Neuron (in vitro differentiated cells): ENCODE measurements around the gene DRAM1.
"Not testable (repeated sequence)": the region's sequence is repeated elsewhere in the genome, so short reads cannot be mapped to it uniquely, and the experiment has no call there.

Source experiments
- H2AFZ ChIP-seq: one replicate; pipeline ENCODE4 v1.6.1; 2013; ENCODE audit warnings: low read depth, mild to moderate bottlenecking, inconsistent platforms, low read length, moderate library complexity
- H3K27me3 ChIP-seq: one replicate; pipeline ENCODE4 v1.6.1; 2013; ENCODE audit warnings: low read length; ENCODE audit not compliant: insufficient read depth
- H3K36me3 ChIP-seq: one replicate; pipeline ENCODE4 v1.6.1; 2013; ENCODE audit warnings: low read length; ENCODE audit not compliant: insufficient read depth
- H3K4me1 ChIP-seq: one replicate; pipeline ENCODE4 v1.6.1; 2013; ENCODE audit warnings: low read length; ENCODE audit not compliant: insufficient read depth
- H3K4me3 ChIP-seq: 2 replicates; pipeline ENCODE4 v1.5.1; 2013; ENCODE audit warnings: mild to moderate bottlenecking, low read length, moderate library complexity
- H3K9me3 ChIP-seq: one replicate; pipeline ENCODE4 v1.6.1; 2013; ENCODE audit warnings: low read length

DRAM1 gene

DNA sequence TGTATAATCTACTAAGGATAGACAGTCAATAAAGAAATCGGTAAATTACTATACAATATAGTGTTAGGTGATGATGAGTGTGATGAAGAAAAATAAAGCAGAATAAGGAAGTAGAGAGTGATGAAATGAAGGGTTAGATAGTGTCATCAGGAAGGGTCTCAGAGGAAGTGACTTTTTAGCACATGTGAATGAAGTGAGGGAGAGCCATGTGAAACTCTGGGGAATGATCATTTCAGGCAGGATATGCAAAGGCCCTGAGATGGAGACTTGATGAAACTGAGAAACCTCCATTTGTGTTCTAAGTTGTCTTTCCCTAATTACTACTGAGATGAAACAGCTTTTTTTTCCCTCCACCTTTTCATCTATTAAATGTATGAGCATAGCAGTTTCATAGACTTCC lies 27.2 kb upstream of the DRAM1 start:
- no peaks in the 10 kb centered on the region for H3K9me3 ChIP-seq
- H3K4me3 ChIP-seq = no peak overlapping the region
- H3K27me3 ChIP-seq = no peaks in the 10 kb centered on the region
- no peaks in the 10 kb centered on the region for H3K36me3 ChIP-seq
- no peak overlapping the region for H2AFZ ChIP-seq
- H3K4me1 ChIP-seq = peaks cover under 1% of the 10 kb centered on the region

DNA sequence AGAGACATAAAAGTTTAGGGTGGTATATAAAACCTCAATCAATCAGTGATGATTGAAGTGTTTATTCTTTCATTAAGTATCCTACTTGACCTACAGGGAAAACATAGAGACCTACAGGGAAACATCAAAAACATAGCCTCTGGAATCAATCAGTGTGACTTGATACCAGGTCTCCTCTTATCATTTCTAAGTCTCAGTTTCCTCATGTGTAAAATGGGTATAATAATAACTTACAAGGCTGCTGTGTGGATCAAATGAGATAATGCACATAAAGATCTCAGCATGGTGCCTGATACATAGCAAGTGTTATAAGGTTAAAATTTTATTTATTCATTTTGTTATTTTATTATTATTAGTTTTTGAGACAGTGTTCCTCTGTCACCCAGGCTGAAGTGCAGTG lies 24.4 kb upstream of the DRAM1 start:
- no peak overlapping the region for H3K4me3 ChIP-seq
- no peaks in the 10 kb centered on the region for H3K4me1 ChIP-seq
- no peak overlapping the region for H2AFZ ChIP-seq
- no peaks in the 10 kb centered on the region for H3K27me3 ChIP-seq
- H3K36me3 ChIP-seq = no peaks in the 10 kb centered on the region
- no peaks in the 10 kb centered on the region for H3K9me3 ChIP-seq

DNA sequence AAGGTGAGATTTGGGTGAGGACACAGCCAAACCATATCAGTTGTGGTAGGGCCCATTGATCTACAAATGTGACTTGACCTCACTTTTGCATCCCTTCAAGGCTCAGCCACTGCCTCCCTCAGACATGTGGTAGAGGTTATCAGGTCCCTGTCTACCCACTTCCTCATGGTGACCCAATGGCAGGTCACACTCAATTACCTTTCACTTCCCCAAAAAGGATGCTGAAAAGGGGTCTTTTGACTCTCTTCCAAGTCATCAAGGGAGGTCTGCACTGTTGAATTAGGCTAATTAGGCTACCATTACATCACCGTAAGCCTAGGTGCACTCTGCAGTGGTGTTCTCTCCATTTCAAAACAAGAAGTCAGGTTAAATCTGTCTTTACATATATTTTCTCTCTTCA lies 22.6 kb upstream of the DRAM1 start:
- H3K9me3 ChIP-seq = no peaks in the 10 kb centered on the region

DNA sequence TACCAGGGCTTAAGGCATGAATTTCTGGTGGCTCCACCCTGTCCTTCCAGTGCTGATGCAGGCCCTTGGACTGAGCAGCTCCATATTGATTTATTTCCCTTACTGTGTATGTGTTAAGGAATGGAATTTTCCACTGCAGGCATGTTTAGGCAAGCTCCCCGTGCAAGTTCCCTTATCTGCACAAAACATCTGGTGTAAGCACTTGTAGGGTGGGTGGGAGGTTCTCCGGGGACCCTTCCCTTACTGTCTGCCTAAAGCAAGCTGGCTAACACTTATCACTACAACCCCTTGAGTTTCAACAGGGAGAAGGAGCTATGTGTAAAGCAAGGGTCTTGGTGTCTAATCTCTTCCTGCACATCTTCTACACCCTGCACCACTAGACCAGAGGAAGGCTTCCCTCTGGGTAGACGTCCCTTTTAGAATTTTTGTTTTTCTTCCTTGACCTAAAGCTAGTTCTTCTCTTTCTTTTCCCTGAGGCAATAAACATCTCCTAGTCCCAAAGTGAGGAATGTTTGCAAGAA lies 22.0 kb upstream of the DRAM1 start:
- no peaks in the 10 kb centered on the region for H3K27me3 ChIP-seq
- no peaks in the 10 kb centered on the region for H3K36me3 ChIP-seq
- H3K4me3 ChIP-seq = no peak overlapping the region
- H3K9me3 ChIP-seq = no peaks in the 10 kb centered on the region
- no peak overlapping the region for H2AFZ ChIP-seq
- H3K4me1 ChIP-seq = no peaks in the 10 kb centered on the region

More for the DNA sequence above, 22.6 kb upstream of the DRAM1 start:
- no peaks in the 10 kb centered on the region for H3K27me3 ChIP-seq
- H3K36me3 ChIP-seq = no peaks in the 10 kb centered on the region
- no peak overlapping the region for H2AFZ ChIP-seq
- H3K4me3 ChIP-seq = no peak overlapping the region
- H3K4me1 ChIP-seq = no peaks in the 10 kb centered on the region

DNA sequence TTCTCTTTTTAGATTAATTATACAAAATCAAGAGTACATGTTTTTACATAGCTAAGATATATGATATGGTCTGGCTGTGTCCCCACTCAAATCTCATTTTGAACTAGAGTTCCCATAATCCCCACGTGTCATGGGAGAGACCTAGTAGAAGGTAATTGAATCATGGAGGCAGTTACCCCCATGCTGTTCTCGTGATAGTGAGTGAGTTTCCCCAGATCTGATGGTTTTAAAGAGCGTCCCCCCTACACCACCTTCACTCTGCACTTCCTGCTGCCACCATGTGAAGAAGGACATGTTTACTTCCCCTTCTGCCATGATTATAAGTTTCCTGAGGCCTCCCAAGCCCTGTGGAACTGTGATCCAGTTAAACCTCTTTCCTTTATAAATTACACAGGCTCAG lies 21.4 kb upstream of the DRAM1 start:
- no peaks in the 10 kb centered on the region for H3K27me3 ChIP-seq
- no peak overlapping the region for H2AFZ ChIP-seq
- H3K36me3 ChIP-seq = no peaks in the 10 kb centered on the region
- no peaks in the 10 kb centered on the region for H3K9me3 ChIP-seq
- H3K4me1 ChIP-seq = no peaks in the 10 kb centered on the region
- no peak overlapping the region for H3K4me3 ChIP-seq

DNA sequence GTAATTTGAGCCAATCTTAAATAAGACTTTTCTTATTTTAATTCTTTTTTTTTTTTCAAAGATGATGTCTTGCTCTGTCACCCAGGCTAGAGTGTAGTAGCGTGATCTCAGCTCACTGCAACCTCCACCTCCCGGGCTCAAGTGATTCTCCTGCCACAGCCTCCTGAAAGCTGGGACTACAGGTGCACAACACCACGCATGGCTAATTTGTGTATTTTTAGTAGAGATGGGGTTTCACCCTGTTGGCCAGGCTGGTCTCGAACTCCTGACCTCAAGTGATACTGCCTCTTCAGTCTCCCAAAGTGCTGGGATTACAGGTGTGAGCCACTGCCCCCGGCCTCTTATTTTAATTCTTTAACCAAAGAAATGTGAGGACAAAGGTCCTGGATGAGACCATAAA lies 20.8 kb upstream of the DRAM1 start:
- H3K27me3 ChIP-seq, H2AFZ ChIP-seq, H3K9me3 ChIP-seq, H3K4me1 ChIP-seq, H3K36me3 ChIP-seq, H3K4me3 ChIP-seq: not testable (repeated sequence)

DNA sequence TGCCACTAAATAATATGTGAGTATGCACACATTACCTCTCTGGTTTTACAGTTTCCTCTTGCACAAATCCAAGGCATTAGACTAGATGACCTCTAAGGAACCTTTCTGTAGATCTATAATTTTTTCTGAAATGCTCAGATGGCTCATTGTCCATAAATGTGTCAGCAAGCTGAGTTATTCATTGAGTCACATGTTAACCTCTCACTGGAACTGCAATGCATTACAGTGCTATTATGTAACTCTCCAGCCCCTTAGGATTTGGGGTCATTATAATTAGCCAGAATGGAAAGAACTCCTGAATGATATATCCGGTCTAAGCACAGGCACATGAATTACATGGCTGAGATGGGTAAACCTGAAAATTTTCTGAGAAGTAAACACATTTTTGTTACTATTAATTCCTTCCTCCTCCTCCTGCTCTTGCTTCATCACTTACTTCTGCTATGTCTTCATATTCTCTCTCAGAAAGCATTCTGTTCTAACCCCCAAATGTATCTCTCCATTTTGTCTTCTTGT lies 20.3 kb upstream of the DRAM1 start:
- no peak overlapping the region for H2AFZ ChIP-seq
- H3K4me1 ChIP-seq = no peaks in the 10 kb centered on the region
- H3K36me3 ChIP-seq = no peaks in the 10 kb centered on the region
- H3K27me3 ChIP-seq = no peaks in the 10 kb centered on the region
- no peak overlapping the region for H3K4me3 ChIP-seq
- no peaks in the 10 kb centered on the region for H3K9me3 ChIP-seq

DNA sequence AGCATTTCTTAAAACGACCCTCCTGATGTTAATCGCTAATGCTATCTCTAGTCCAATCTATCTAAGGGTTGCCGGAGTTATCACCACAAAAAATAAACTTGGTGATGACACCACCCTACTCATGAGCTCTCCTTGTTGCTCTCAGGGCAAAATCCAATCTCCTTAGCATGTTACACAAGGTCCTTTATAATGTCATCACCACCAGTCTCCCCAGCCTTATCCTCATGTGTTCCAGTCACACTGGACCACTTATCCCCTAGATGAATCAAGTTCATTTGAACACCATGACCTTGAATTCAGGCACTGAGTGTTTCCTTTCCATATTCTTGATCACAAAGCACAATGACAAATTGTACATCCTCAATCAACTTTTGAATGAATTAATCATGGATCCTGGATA lies 19.0 kb upstream of the DRAM1 start:
- H3K36me3 ChIP-seq = no peaks in the 10 kb centered on the region
- H2AFZ ChIP-seq = no peak overlapping the region
- no peaks in the 10 kb centered on the region for H3K4me1 ChIP-seq
- H3K9me3 ChIP-seq = no peaks in the 10 kb centered on the region
- H3K4me3 ChIP-seq = no peak overlapping the region
- H3K27me3 ChIP-seq = no peaks in the 10 kb centered on the region

DNA sequence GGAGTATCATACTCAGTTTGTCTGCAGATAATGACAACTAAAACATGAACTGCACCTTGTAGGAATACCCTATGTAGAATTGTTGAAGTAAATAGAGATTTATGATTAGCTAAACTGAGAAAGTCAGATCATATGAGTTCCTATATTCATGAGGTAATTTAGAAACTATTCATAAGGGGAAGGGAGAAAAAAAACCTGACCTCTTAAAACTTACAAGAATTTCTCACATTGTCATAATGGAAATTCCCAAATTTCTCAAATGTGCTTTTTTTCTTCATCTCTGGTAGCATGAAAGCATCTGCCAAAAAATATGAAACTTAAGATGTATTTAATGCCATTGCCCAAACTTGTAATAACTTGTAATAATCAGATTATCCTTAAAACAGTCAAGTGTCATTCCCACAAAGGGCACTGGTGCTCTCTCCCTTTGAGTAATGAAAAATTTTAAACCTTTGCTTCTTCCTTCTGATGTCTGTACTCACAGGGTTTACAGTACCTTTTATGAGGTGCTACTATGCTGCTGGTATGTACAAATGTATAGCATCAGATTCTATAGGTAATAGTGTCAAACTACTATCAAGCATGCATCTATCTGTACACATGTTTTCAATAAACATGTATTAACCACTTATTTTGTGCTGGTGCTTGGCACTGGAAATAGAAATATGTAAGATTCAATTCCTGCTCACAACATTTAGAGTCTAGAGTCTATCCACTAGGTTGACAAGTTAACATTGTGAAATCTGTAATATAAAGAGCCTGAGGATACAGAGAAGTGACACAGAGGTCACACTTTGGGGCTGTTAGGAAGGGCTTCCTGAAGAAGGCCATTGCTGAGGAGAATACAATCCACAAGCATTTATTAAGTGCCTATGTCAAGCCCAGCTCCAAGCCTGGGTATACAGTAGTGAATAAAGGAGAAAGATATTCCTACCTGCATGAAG lies 17.4 kb upstream of the DRAM1 start:
- Histone ChIP-seq H3K9me3 (no peaks in the 10 kb centered on the region), H3K4me3 (no peak overlapping the region), H3K36me3 (no peaks in the 10 kb centered on the region), H3K27me3 (no peaks in the 10 kb centered on the region), H2AFZ (no peak overlapping the region), H3K4me1 (no peaks in the 10 kb centered on the region)

DNA sequence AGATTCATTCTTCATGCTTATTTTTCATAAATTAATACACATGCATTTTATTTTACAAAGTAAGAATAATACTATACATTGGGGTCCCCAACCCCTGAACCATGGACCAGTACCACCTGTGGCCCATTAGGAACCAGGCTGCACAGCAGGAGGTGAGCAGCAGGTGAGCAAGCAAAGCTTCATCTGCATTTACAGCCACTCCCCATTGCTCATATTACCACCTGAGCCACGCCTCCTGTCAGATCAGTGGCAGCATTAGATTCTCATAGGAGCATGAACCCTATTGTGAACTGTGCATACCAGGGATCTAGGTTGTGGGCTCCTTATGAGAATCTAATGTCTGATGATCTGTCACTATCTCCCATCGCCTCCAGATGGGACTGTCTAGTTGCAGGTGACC lies 15.7 kb upstream of the DRAM1 start:
- not testable (repeated sequence) for H2AFZ ChIP-seq, H3K9me3 ChIP-seq, H3K36me3 ChIP-seq, H3K4me3 ChIP-seq, H3K27me3 ChIP-seq, H3K4me1 ChIP-seq

DNA sequence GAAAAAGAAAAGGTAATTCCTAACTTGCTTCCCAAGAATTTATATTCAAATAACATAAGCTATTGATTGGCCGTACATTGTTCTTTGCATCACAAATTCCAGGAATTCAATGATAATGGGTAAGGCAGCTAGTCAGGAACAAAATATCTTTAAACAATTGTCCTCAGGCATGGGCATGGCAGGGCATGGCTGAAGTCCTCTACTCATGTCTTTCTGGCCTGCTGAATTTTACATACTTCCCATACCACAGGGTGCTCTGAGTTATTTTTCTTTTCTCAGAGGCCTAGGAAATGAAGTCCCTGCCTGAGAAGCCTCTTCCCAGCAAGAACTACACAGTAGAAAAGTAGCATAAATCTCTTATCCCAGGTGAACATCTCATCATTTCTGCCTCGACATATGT lies 15.1 kb upstream of the DRAM1 start:
- no peaks in the 10 kb centered on the region for H3K4me1 ChIP-seq
- no peak overlapping the region for H2AFZ ChIP-seq
- no peaks in the 10 kb centered on the region for H3K27me3 ChIP-seq
- no peaks in the 10 kb centered on the region for H3K9me3 ChIP-seq
- no peaks in the 10 kb centered on the region for H3K36me3 ChIP-seq
- H3K4me3 ChIP-seq = no peak overlapping the region

DNA sequence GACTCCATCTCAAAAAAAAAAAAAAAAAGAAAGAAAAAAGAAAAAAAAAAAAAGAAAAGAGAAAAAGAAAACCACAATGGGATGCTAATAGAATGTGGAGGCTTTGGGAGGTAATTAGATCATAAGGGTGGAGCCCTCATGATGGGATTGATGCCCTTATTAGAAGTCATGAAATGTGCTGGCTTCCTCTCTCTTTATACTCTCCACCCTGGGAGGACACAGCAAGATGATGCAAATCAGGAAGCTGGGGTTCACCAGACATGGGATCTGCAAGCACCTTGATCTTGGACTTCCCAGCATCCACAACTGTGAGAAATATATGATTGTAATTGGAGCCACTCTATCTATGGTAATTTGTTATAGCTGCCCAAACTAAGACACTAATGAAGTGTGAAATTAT lies 13.4 kb upstream of the DRAM1 start:
- no peaks in the 10 kb centered on the region for H3K27me3 ChIP-seq
- no peak overlapping the region for H2AFZ ChIP-seq
- no peaks in the 10 kb centered on the region for H3K36me3 ChIP-seq
- no peak overlapping the region for H3K4me3 ChIP-seq
- no peaks in the 10 kb centered on the region for H3K9me3 ChIP-seq
- H3K4me1 ChIP-seq = no peaks in the 10 kb centered on the region

DNA sequence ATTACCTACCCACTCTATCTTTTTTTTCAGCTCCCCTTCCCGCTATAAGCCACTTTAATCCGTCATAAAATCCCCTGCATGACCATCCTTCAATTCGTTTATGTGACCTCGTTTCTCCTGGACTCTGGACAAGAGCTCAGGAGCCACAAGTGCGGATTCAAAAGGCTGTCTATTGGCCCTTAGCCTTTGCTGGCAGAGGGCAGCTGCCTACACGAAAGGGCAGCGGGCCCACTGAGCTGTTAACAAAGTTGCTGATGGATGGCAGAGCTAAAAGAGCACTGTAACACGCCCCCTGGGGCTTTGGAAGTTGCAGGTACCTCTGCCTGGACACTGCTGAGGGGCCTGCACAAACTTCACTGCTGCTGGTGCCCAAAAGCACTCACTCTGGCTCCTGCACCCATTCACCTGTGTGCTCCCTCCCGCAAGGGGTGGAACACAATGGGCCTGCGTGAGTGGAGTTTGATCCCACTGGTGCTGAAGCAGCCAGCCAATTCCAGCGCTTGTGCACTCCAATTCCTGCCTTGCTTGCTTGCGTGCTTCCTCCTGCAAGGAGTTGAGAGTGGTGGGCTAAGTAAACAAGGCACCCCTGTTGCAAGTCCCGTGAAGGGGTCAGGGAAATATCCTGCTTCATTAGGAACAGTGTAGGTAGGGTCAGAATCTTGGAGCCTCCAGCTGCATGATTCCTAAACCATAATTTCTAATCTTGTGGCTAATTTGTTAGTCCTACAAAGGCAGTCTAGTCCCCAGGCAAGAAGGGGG lies 10.6 kb upstream of the DRAM1 start:
- no peaks in the 10 kb centered on the region for H3K4me1 ChIP-seq
- no peak overlapping the region for H2AFZ ChIP-seq
- no peak overlapping the region for H3K4me3 ChIP-seq
- no peaks in the 10 kb centered on the region for H3K27me3 ChIP-seq
- H3K36me3 ChIP-seq = no peaks in the 10 kb centered on the region
- H3K9me3 ChIP-seq = no peaks in the 10 kb centered on the region
